HL-60/S4 (cell line): ENCODE results near the gene MBP.
"Not testable (repeated sequence)": the region's sequence is repeated elsewhere in the genome, so short reads cannot be mapped to it uniquely, and the experiment has no call there.

Experiments
- in situ Hi-C: fragments of 300-500 bp; cut with MboI; formaldehyde crosslinking; loops from 2 replicates; pipeline ENCODE4 v1.14.3; 2022; ENCODE audit warnings: low sequenced_read_pairs

Gene MBP

GRCh38 chr18:76993573-76993972, 139.0 kb downstream of the MBP start:
- in situ Hi-C loops, result no loop called here

DNA sequence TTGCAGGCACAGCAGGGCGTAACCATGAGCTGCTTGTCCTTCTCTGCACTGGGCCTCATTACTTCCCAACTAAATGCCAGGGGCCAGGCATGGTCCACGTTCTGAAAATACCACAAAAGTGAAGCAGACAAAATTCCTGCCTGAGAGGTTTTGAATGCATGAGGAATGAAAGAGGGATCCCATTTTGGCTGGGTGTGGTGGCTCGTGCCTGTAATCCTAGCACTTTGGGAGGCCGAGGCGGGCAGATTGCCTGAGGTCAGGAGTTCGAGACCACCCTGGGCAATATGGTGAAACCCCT, 139.5 kb downstream of the MBP start:
- in situ Hi-C loops, result no loop called here

DNA sequence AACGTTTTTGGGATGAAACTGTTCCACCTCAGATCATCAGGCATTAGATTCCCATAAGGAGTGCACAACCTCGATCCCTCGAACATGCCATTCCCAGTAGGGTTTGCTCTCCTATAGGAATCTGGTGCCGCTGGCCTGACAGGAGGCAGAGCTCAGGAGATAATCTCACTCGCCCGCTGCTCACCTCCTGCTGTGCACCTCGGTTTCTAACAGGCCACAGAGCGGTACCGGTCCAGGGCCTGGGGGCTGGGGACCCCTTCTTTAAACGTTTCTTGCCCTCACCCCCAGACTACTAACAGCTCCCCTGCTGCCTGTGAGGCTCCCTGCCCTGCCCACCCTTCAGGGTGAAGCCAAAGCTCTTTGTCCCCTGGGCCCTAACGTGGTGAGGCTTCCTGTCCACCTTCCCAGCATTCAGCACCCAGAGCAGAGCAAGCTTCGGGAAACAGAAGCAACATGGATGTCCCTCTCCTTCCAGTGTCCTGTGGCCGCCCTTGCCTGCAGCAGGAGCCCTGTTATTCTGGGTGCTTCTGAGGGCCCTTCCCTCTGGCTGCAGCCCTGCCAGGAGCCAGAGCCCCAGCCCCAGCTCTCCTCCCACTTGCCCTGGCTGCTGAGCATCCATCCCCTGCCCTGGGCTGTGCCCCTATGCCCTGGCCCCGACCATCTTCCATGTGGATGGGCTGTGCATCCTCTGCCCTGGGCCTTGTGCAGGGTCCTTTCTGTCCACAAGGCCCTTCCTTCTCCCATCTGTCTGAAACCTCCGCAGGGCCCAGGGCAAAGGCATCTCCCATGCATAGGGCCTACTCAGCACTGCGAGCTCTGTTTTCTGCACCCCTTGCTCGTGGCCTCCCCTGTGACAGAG, 140.1 kb downstream of the MBP start:
- in situ Hi-C loops, result no loop called here

DNA sequence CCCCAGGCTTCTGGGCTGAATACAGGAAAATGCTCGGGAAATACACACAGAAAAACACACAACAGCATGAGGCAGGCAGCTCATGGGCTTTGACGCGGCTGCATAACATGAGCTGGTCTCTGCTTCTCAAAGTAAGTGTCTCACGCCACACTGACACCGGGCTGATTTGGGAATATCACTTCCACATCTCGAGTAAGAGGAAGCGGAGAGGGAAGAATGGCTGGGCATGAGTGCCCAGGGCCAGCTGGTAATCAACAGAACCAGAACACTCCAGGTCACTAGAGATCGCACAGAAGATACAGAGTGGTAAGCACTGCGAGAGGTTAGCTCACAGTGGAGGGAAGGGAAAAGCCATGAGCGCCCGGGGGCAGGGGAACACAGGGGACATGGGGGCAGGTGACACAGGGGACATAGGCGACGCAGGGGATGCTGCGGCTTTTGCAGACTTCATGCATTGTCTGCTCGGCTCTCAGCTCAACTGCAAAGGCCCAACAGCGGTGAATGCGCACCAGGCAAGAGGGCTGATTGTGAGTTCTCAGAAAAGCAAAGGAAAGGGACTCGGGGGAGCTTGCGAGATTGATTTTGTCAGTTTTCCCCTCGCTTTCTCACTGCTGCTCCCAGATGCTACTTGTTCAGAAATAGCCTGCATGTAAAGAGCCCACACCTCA, 141.4 kb downstream of the MBP start:
- in situ Hi-C loops, result no loop called here

- in situ Hi-C loops, result not testable (repeated sequence)
These were observed 142.1 kb downstream of the MBP start for GRCh38 chr18:76990343-76991020.

GRCh38 chr18:76989647-76990190, 142.9 kb downstream of the MBP start:
- in situ Hi-C loops, result no loop called here

- in situ Hi-C loops, result no loop called here
These were observed 143.5 kb downstream of the MBP start for GRCh38 chr18:76988827-76989646.

GRCh38 chr18:76988031-76988826, 144.4 kb downstream of the MBP start:
- in situ Hi-C loops, result no loop called here

DNA sequence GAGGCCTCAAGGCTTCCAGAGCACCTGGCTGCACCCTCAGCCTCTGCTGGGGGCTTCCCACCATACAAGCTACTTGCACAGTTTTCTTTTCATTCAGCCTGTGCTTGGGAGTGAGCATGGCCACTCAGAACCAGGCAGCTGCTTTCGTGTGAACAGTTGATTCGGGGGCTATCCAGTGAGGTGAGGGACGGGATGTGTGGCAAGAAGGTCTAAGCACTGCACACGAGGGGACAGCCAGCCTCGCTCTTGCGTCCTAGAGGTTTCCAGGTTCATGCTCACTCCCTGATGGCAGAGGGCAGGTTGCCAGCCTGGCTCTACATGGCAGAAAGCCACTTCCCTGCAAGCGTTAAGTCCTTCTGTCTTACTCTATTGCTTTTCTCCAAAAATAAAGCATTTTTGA, 146.2 kb downstream of the MBP start:
- in situ Hi-C loops, result no loop called here

GRCh38 chr18:76985951-76986236, 146.7 kb downstream of the MBP start:
- in situ Hi-C loops, result no loop called here

GRCh38 chr18:76985156-76985950, 147.2 kb downstream of the MBP start:
- in situ Hi-C loops, result no loop called here

- in situ Hi-C loops, result no loop called here
These were observed 148.1 kb downstream of the MBP start for GRCh38 chr18:76984193-76985155.

DNA sequence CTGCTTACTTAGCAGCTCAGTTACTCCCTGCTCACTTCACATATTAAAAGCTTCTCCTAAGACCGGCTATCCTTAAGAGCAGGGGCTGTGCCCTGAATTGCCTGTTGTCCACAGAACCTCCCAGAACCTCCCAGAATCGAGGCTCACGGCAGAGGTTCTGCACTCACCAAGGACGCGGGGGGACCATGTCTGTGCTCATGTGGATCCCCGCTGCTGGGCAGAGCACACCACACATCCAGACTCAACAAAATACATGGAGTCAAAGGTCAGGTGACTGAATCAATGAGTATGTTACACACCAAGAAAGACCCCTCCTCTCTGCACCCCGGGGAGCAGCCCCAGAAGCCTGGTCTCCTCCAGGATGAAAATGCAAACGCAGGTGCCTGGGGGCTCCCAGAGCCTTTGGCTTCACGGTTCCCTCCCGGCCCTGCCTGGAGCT, 149.0 kb downstream of the MBP start:
- in situ Hi-C loops, result no loop called here

DNA sequence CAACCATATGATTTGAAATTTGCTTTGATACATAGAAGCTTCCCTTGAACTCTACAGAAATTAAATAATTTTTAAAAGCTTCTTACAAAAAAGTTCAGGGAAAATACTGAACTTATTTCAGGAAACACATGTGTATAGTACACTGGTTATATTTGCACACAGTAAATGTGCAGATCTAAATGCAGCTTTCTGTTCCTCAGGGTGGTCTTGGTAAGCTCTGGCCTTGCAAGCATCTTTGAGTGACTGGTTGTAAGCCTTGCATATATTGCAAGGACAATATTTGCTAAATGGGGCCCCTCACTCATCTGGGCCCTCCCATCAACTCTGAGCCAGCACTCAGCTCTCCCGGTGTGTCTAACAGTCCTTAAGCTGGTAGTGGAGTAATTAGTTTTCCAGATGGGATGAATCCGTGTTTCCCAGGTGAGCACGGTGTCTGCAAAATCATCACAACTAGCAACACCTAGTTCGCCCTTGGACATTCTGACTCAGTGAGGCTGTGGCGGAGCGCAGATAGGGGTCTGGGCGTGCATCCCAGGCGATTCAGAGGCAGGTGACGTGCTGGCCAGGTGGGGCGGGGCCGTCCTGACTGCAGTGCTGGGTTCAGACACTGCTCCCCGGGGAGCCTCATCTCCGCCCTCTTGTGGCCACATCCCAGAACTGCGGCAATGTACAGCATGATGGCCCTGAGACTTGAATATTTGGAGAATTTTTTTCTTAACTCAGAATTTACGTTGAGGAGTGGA, 149.6 kb downstream of the MBP start:
- in situ Hi-C loops, result no loop called here

- in situ Hi-C loops, result no loop called here
These were observed 150.5 kb downstream of the MBP start for GRCh38 chr18:76982038-76982437.

DNA sequence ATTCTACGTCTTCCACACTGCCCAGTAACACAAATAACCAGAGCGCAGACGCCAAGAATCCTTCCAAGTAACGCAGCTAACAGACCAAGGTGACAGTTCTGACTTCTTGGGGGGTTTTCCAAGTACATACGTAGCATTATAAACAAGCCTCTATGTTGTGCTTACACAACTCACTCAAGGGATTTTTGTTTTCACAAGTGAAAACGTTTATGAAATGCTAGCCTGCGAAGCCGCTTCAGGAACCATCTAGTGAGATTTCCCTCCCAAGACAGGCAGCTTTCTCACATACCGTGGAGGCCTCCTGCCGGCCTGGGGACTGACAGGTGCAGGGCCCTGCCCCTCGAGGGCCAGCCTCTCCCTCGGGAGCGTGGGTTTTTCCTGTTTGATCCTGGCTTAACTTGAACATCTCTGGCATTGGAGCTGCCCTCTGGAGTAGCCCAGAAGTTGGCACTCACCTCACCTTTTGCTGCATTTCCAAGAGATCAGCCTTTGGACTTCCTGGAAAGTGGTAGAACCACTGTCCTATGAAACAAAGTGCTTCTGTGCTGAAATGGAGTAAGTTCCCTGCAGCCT, 151.1 kb downstream of the MBP start:
- in situ Hi-C loops, result no loop called here

- in situ Hi-C loops, result no loop called here
These were observed 151.8 kb downstream of the MBP start for GRCh38 chr18:76980663-76981395.
